ENCODE results near the gene FBRS.

The FBRS gene

DNA sequence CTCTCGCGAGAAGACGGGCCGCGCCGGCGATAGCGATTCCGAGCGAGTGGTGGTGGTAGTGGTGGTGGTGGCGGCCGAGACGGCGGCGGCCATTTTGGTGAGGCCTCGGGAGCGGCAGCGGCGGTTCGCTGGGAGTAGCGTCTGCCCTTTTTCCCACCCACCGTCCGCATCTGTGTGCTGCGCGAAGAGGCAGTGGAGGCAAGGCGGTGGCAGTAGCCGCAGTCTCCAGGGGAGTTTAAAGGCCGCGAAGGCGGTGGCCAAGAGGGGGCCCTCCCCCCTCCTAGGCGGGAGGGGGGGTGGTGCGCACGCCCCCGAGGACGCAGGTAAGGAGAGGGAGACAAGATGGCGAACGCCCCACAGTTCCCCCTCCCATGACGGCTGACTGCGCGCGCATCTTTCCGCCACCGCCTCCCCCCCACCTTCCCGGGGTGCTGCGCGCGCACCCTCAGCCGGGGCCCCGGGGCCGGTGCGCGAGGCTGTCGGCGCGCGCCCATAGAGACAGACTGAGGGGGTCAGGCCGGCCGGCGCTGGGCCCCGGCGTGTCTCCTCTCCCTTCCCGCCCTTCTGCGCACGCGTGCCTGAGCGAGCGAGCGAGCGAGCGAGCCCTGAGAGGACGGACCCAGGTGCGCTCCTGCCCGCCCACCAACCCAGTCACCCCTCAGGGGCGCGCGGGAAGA is 40.0 kb downstream of the FBRS start (continued):
- TF ChIP-seq ZNF510 (tag by site-specific recombination; IDR thresholded peaks at IDR 0.05; ENCODE audit: insufficient replicate concordance) = no peak
- peak; percentile 90 for TF ChIP-seq ZFP69B (tag by site-specific recombination; IDR thresholded peaks at IDR 0.05)
- no peak for TF ChIP-seq ZNF529 (tag by site-specific recombination; IDR thresholded peaks at IDR 0.05; ENCODE audit: insufficient replicate concordance)
- peak; percentile 99 for TF ChIP-seq ZNF2 (tag by site-specific recombination; IDR thresholded peaks at IDR 0.05)
- TF ChIP-seq, protein P1, sequence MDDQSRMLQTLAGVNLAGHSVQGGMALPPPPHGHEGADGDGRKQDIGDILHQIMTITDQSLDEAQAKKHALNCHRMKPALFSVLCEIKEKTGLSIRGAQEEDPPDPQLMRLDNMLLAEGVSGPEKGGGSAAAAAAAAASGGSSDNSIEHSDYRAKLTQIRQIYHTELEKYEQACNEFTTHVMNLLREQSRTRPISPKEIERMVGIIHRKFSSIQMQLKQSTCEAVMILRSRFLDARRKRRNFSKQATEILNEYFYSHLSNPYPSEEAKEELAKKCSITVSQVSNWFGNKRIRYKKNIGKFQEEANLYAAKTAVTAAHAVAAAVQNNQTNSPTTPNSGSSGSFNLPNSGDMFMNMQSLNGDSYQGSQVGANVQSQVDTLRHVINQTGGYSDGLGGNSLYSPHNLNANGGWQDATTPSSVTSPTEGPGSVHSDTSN (CRISPR knock-in tag; IDR thresholded peaks at IDR 0.05) = peak; percentile 82
- peak; percentile 95 for TF ChIP-seq GLI4 (tag by site-specific recombination; IDR thresholded peaks at IDR 0.05)
- peak; percentile 98 for TF ChIP-seq ZNF610 (tag by site-specific recombination; IDR thresholded peaks at IDR 0.05; ENCODE audit: borderline replicate concordance)
- no peak for TF ChIP-seq ZNF473 (tag by site-specific recombination; IDR thresholded peaks at IDR 0.05)
- TF ChIP-seq ZNF239 (tag by site-specific recombination; IDR thresholded peaks at IDR 0.05) = peak; percentile 85; the same call in 1 of the 2 replicates
- TF ChIP-seq GLIS2 (tag by site-specific recombination; IDR thresholded peaks at IDR 0.05) = peak; percentile 100
- TF ChIP-seq ZNF692 (tag by site-specific recombination; IDR thresholded peaks at IDR 0.05) = peak; percentile 93
- TF ChIP-seq ZNF223 (tag by site-specific recombination; IDR thresholded peaks at IDR 0.05) = no peak; the same call in 1 of the 2 replicates
- peak; percentile 97 for TF ChIP-seq ZBTB20 (tag by site-specific recombination; IDR thresholded peaks at IDR 0.05)
- TF ChIP-seq ZNF48 (tag by site-specific recombination; IDR thresholded peaks at IDR 0.05) = no peak
- TF ChIP-seq PRDM6 (tag by site-specific recombination; IDR thresholded peaks at IDR 0.05) = no peak; the same call in 1 of the 2 replicates
- peak; percentile 83 for TF ChIP-seq WT1 (tag by site-specific recombination; IDR thresholded peaks at IDR 0.05)
- TF ChIP-seq ZNF335 (tag by site-specific recombination; conservative IDR thresholded peaks at IDR 0.05) = peak; percentile 96
- 0 out of 2 replicates have a peak, but pooled peaks have one; percentile 14 for TF ChIP-seq ZNF558 (tag by site-specific recombination; IDR thresholded peaks at IDR 0.05)
- TF ChIP-seq ZNF843 (tag by site-specific recombination; IDR thresholded peaks at IDR 0.05) = peak; percentile 96
- no peak for TF ChIP-seq PRDM1 (tag by site-specific recombination; IDR thresholded peaks at IDR 0.05)
- peak; percentile 99 for TF ChIP-seq ZSCAN23 (tag by site-specific recombination; IDR thresholded peaks at IDR 0.05)
- peak; percentile 49; the same call in 1 of the 2 replicates for TF ChIP-seq ZNF561 (tag by site-specific recombination; IDR thresholded peaks at IDR 0.05; ENCODE audit: borderline replicate concordance)
- TF ChIP-seq KLF7 (tag by site-specific recombination; IDR thresholded peaks at IDR 0.05; ENCODE audit: borderline replicate concordance) = peak; percentile 97
- TF ChIP-seq ZNF169 (tag by site-specific recombination; IDR thresholded peaks at IDR 0.05) = 0 out of 2 replicates have a peak, but pooled peaks have one; percentile 57
- TF ChIP-seq ZNF670 (tag by site-specific recombination; IDR thresholded peaks at IDR 0.05; ENCODE audit: low read depth) = no peak
- TF ChIP-seq, protein P2, sequence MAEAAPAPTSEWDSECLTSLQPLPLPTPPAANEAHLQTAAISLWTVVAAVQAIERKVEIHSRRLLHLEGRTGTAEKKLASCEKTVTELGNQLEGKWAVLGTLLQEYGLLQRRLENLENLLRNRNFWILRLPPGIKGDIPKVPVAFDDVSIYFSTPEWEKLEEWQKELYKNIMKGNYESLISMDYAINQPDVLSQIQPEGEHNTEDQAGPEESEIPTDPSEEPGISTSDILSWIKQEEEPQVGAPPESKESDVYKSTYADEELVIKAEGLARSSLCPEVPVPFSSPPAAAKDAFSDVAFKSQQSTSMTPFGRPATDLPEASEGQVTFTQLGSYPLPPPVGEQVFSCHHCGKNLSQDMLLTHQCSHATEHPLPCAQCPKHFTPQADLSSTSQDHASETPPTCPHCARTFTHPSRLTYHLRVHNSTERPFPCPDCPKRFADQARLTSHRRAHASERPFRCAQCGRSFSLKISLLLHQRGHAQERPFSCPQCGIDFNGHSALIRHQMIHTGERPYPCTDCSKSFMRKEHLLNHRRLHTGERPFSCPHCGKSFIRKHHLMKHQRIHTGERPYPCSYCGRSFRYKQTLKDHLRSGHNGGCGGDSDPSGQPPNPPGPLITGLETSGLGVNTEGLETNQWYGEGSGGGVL (tag by site-specific recombination; IDR thresholded peaks at IDR 0.05) = peak; percentile 100
- TF ChIP-seq SCRT1 (tag by site-specific recombination; IDR thresholded peaks at IDR 0.05; ENCODE audit: borderline replicate concordance) = peak; percentile 59; the same call in 1 of the 2 replicates
- TF ChIP-seq ZNF155 (tag by site-specific recombination; IDR thresholded peaks at IDR 0.05) = no peak
- TF ChIP-seq ZNF266 (tag by site-specific recombination; IDR thresholded peaks at IDR 0.05; ENCODE audit: low read depth) = no peak
- TF ChIP-seq, protein P3, sequence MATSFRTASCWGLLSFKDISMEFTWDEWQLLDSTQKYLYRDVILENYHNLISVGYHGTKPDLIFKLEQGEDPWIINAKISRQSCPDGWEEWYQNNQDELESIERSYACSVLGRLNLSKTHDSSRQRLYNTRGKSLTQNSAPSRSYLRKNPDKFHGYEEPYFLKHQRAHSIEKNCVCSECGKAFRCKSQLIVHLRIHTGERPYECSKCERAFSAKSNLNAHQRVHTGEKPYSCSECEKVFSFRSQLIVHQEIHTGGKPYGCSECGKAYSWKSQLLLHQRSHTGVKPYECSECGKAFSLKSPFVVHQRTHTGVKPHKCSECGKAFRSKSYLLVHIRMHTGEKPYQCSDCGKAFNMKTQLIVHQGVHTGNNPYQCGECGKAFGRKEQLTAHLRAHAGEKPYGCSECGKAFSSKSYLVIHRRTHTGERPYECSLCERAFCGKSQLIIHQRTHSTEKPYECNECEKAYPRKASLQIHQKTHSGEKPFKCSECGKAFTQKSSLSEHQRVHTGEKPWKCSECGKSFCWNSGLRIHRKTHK (tag by site-specific recombination; IDR thresholded peaks at IDR 0.05) = no peak

All from HEK293 (cell line).